Measurements from ENCODE around the gene ZNF484. TPM values are rescaled to one million over a fixed set of nuclear protein-coding genes. Genes with fewer than 3 reads are reported as not detected.
"Not testable (repeated sequence)": the region's sequence is repeated elsewhere in the genome, so short reads cannot be mapped to it uniquely, and the experiment has no call there.

The ZNF484 gene
- total RNA-seq, 1 donor from 2014 or later = 9.1 TPM

- DNase-seq (ENCODE audit: extremely low read depth, low read depth, low spot score) = no peak
These were observed 13.7 kb downstream of the ZNF484 start for GRCh38 chr9:92864152-92864551.

- DNase-seq (ENCODE audit: extremely low read depth, low read depth, low spot score) = no peak
These were observed 17.0 kb downstream of the ZNF484 start for GRCh38 chr9:92860867-92861266.

- DNase-seq (ENCODE audit: extremely low read depth, low read depth, low spot score) = no peak
These were observed 20.6 kb downstream of the ZNF484 start for GRCh38 chr9:92857236-92857635.

GRCh38 chr9:92853716-92854115, 24.1 kb downstream of the ZNF484 start:
- DNase-seq (ENCODE audit: extremely low read depth, low read depth, low spot score) = no peak

- DNase-seq (ENCODE audit: extremely low read depth, low read depth, low spot score) = no peak
These were observed 26.9 kb downstream of the ZNF484 start for GRCh38 chr9:92850898-92851297.

- DNase-seq (ENCODE audit: extremely low read depth, low read depth, low spot score) = not testable (repeated sequence)
These were observed 29.1 kb downstream of the ZNF484 start for GRCh38 chr9:92848740-92849139.

- no peak for DNase-seq (ENCODE audit: extremely low read depth, low read depth, low spot score)
These were observed 31.1 kb downstream of the ZNF484 start for GRCh38 chr9:92846662-92847145.

- DNase-seq (ENCODE audit: extremely low read depth, low read depth, low spot score) = not testable (repeated sequence)
These were observed 39.4 kb downstream of the ZNF484 start for GRCh38 chr9:92838411-92838810.

- no peak for DNase-seq (ENCODE audit: extremely low read depth, low read depth, low spot score)
These were observed 40.6 kb downstream of the ZNF484 start for GRCh38 chr9:92837191-92837590.

- DNase-seq (ENCODE audit: extremely low read depth, low read depth, low spot score) = no peak
These were observed 48.4 kb downstream of the ZNF484 start for GRCh38 chr9:92829420-92829819.

GRCh38 chr9:92825065-92825464, 52.8 kb downstream of the ZNF484 start:
- DNase-seq (ENCODE audit: extremely low read depth, low read depth, low spot score) = not testable (repeated sequence)

- no peak for DNase-seq (ENCODE audit: extremely low read depth, low read depth, low spot score)
These were observed 56.9 kb downstream of the ZNF484 start for GRCh38 chr9:92820964-92821363.

- DNase-seq (ENCODE audit: extremely low read depth, low read depth, low spot score) = not testable (repeated sequence)
These were observed 57.9 kb downstream of the ZNF484 start for GRCh38 chr9:92819898-92820297.

GRCh38 chr9:92809629-92810326, 68.1 kb downstream of the ZNF484 start:
- DNase-seq (ENCODE audit: extremely low read depth, low read depth, low spot score) = not testable (repeated sequence)

- no peak for DNase-seq (ENCODE audit: extremely low read depth, low read depth, low spot score)
These were observed 68.9 kb downstream of the ZNF484 start for GRCh38 chr9:92808726-92809451.

GRCh38 chr9:92807757-92808725, 69.8 kb downstream of the ZNF484 start:
- DNase-seq (ENCODE audit: extremely low read depth, low read depth, low spot score) = no peak

- no peak for DNase-seq (ENCODE audit: extremely low read depth, low read depth, low spot score)
These were observed 70.6 kb downstream of the ZNF484 start for GRCh38 chr9:92807031-92807756.

GRCh38 chr9:92804727-92805126, 73.1 kb downstream of the ZNF484 start:
- no peak for DNase-seq (ENCODE audit: extremely low read depth, low read depth, low spot score)

- DNase-seq (ENCODE audit: extremely low read depth, low read depth, low spot score) = no peak
These were observed 79.5 kb downstream of the ZNF484 start for GRCh38 chr9:92798358-92798757.

- not testable (repeated sequence) for DNase-seq (ENCODE audit: extremely low read depth, low read depth, low spot score)
These were observed 81.5 kb downstream of the ZNF484 start for GRCh38 chr9:92796337-92796804.
